Stimulated activated CD4-positive, alpha-beta T cell treated with anti-CD3 and anti-CD28 coated beads, Interleukin-15, amount 100 ng/mL, for 48 hours (primary cell): Measurements from ENCODE around the gene NMBR.
"Not testable (repeated sequence)": the region's sequence is repeated elsewhere in the genome, so short reads cannot be mapped to it uniquely, and the experiment has no call there.

Experiments
- DNase-seq, 2 donors: peaks; one replicate each; pipeline ENCODE4 v3.0.0-alpha.2; 2020; ENCODE audit warnings: low read depth in 2 of 2

NMBR gene

DNA sequence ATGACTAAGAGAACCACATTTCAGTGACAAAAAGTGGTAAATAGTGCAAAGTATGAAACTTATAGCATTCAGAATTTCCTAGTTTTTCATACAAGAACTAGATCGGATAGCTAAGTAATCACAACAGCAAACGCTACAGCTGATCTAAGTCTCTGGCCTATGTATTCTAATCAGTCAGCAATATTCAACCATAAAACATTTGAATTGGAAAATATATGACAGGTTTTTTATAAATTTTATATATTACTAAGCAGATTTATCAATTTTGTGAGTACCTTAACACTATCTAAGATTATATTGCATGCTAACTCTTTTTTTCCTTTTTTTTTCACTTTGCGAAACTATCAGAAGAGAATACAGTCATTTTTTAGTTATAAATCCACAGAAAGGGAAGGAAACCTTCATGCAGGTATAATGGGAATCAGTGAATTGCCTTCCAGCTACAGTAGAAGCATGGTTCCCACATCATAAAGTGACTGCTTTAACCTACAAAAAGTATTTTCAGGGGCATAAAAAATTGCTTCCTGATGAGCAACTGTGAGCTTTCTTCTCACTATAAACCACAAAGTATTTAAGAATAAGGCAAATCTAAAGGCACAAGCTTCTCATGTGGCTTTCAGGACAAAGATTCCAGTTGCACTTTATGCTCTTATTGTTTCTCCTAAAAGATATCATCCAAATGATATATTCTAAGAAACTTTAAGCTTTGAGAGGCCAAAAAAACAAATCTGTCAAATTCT, 88.2 kb downstream of the NMBR start:
- no peak for DNase-seq

- no peak for DNase-seq
Observed at GRCh38 chr6:142055219-142055618, 91.7 kb downstream of the NMBR start.

DNA sequence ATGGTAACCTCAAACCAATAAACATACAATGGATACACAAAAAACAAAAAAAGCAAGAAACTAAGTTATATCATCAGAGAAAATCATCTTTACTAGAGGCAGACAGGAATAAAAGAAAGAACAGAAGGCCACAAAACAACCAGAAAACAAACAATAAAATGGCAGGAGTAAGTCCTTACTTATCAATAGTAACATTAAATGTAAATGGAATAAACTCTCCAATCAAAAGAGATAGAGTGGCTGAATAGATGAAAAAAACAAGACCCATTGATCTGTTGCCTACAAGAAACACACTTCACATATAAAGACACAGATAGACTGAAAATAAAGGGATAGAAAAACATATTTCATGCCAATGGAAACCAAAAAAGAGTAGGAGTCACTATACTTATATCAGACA, 95.5 kb downstream of the NMBR start:
- DNase-seq = no peak

GRCh38 chr6:142048593-142048980, 98.3 kb downstream of the NMBR start:
- no peak for DNase-seq

- no peak for DNase-seq
Observed at GRCh38 chr6:142047934-142048592, 98.9 kb downstream of the NMBR start.

GRCh38 chr6:142045380-142046278, 101.3 kb downstream of the NMBR start:
- no peak for DNase-seq

DNA sequence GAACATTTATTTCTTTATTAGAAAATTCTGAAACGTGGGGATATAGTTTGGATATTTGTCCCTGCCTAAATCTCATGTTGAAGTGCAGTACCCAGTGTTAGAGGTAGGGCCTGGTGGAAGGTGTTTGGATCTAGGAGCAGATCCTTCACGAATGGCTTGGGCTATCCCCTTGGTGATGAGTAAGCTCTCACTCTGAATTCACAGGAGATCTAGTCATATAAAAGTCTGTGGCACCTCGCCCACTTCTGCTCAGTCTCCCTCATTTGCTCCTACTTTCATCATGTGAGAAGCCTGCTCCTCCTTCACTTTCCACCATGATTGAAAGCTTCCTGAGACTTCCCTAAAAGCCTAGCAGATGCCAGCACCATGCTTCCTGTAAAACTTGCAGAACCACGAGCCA, 111.0 kb downstream of the NMBR start:
- DNase-seq = no peak

DNA sequence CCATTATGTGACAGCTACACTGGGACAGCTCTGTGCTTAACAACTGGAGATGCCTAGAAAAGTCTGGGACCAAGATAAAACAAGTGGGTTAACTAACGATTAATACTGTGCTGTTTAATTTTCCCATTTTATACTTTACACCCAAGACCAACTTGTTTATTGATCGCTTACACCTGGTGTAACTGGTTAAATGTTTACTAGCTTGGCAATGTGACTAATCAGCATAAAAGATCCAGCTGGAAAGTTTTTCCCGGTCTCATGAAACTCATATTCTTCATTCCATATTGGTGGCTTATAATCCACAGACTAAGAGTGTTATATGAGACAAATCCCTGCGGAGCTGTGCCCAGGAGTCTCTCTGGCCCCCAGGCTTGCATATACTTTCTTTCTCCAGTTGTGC, 115.9 kb downstream of the NMBR start:
- no peak for DNase-seq

DNA sequence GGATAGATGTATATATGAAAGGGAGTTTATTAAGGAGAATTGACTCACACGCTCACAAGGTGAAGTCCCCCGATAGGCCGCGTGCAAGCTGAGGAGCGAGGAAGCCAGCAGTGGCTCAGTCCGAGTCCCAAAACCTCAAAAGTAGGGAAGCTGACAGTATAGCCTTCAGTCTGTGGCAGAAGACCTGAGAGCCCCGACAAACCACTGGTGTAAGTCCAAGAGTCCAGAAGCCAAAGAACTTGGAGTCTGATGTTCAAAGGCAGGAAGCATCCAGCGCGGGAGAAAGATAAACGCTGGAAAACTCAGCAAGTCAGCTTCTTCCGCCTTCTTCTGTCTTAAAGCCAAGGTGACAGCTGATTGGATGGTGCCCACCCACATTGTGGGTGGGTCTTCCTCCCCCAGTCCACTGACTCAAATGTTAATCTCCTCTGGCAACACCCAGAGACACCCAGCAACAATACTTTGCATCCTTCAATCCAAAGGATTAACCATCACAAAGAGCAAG, 116.8 kb downstream of the NMBR start:
- no peak for DNase-seq

GRCh38 chr6:142028527-142028926, 118.4 kb downstream of the NMBR start:
- no peak for DNase-seq

DNA sequence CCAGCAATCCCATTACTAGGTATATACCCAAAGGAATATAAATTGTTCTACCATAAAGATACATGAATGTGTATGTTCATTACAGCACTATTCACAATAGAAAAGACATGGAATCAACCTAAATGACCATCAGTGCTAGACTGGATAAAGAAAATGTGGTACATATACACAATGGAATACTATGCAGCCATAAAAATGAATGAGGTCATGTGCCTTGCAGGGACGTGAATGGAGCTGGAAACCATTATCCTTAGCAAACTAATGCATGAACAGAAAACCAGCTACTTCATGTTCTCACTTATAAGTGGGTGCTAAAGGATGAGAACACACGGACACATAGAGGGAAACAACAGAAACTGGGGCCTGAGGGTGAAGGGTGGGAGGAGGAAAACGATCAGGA, 119.1 kb downstream of the NMBR start:
- DNase-seq = not testable (repeated sequence)

DNA sequence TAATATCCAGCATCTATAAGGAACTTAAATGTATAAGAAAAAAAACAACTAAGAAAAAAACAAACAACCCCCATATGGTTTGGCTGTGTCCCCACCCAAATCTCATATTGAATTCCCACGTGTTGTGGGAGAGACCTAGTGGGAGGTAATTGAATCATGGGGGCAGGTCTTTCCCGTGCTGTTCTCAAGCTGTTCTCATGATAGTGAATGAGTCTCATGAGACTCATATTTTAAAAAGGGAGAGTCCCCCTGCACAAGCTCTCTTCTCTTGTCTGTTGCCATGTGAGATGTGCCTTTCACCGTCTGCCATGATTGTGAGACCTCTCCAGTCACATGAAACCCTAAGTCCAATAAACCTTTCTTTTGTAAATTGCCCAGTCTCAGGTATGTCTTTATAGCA, 119.8 kb downstream of the NMBR start:
- DNase-seq = no peak

DNA sequence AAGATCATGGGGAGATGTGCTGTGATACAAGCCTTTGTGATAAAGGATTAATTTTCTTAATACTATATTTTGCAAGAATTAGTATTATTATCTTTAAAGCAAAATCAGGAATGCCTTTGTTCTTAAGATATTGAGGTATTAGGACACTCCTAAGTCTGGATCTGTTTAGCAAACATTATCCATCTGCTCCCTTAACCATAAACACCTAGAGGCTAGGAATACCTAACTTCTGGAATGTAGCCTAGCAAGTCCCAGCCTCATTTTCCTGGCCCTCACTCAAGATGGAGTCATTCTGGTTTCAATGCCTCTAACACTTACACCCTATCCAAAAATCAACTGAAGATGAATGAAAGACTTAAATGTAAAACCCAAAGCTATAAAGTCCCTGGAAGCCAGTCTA, 120.5 kb downstream of the NMBR start:
- no peak for DNase-seq
